Suppressor macrophage treated with lipopolysaccharide for 4 hours (primary cell): ENCODE measurements around the gene NDUFV3.
"Not testable (repeated sequence)": the region's sequence is repeated elsewhere in the genome, so short reads cannot be mapped to it uniquely, and the experiment has no call there.

Source experiments
- DNase-seq: peaks from one replicate; pipeline ENCODE4 v3.0.0-alpha.2; 2020

NDUFV3 gene

GRCh38 chr21:42892931-42893755 is at the start of gene NDUFV3:
NDUFV3 (plus strand) TSS chr21:42893309; CDS start chr21:42893334, 25 bp downstream.
- DNase-seq: peak; percentile 100

GRCh38 chr21:42844411-42845113 is 48.5 kb upstream of the NDUFV3 start:
- no peak for DNase-seq

GRCh38 chr21:42845296-42845965 is 47.7 kb upstream of the NDUFV3 start:
- no peak for DNase-seq

GRCh38 chr21:42846221-42846620 is 46.9 kb upstream of the NDUFV3 start:
- DNase-seq: no peak

GRCh38 chr21:42847051-42847707 is 45.9 kb upstream of the NDUFV3 start:
- no peak for DNase-seq

GRCh38 chr21:42847726-42848125 is 45.4 kb upstream of the NDUFV3 start:
- DNase-seq: no peak

GRCh38 chr21:42848144-42848931 is 44.8 kb upstream of the NDUFV3 start:
- not testable (repeated sequence) for DNase-seq

GRCh38 chr21:42848932-42849758 is 44.0 kb upstream of the NDUFV3 start:
- no peak for DNase-seq

- DNase-seq: no peak
These were observed 43.2 kb upstream of the NDUFV3 start for GRCh38 chr21:42849759-42850412.

GRCh38 chr21:42850463-42850862 is 42.6 kb upstream of the NDUFV3 start:
- DNase-seq: no peak

- peak; percentile 34 for DNase-seq
These were observed 42.2 kb upstream of the NDUFV3 start for GRCh38 chr21:42850866-42851391.

- no peak for DNase-seq
These were observed 41.1 kb upstream of the NDUFV3 start for GRCh38 chr21:42851812-42852665.

- no peak for DNase-seq
These were observed 40.1 kb upstream of the NDUFV3 start for GRCh38 chr21:42852925-42853570.

GRCh38 chr21:42853621-42854020 is 39.5 kb upstream of the NDUFV3 start:
- DNase-seq: no peak

- DNase-seq: no peak
These were observed 38.7 kb upstream of the NDUFV3 start for GRCh38 chr21:42854246-42855010.

GRCh38 chr21:42855171-42855936 is 37.8 kb upstream of the NDUFV3 start:
- no peak for DNase-seq

GRCh38 chr21:42855937-42856335 is 37.2 kb upstream of the NDUFV3 start:
- DNase-seq: no peak
